WTC11 (cell line): ENCODE results near the gene RTEL1. TPM values are rescaled to one million over a fixed set of nuclear protein-coding genes. Genes with fewer than 3 reads are reported as not detected.

Source experiments
- ATAC-seq: fragments of 200-7000 bp; cut with Tn5 transposase; 2 replicates; pipeline ENCODE4 v1.10.0; 2021; ENCODE audit warnings: mild to moderate bottlenecking, moderate library complexity
- CTCF ChIA-PET: fragments of 300-600 bp; sonication (Branson Sonifier 250); formaldehyde crosslinking; loops from one replicate; lab custom pipeline; 2021; ENCODE audit warnings: antibody characterized with exemption; lab: Charles Lee
- POLR2A ChIA-PET: fragments of 350-600 bp; sonication (Branson Sonifier 250); formaldehyde crosslinking; loops from one replicate; lab custom pipeline; 2021; ENCODE audit warnings: antibody characterized with exemption; lab: Charles Lee
- DNase-seq: peaks from one replicate; pipeline ENCODE4 v3.0.0; 2021; ENCODE audit warnings: low spot score
- H3K27ac Mint-ChIP-seq: 2 replicates; pipeline ENCODE4 v1.8.0; 2021; ENCODE audit warnings: mixed read lengths
- H3K27me3 Mint-ChIP-seq: 2 replicates; pipeline ENCODE4 v1.8.0; 2021; ENCODE audit warnings: low read depth, mild to moderate bottlenecking, moderate library complexity, mixed read lengths
- H3K36me3 Mint-ChIP-seq: 2 replicates; pipeline ENCODE4 v1.8.0; 2021; ENCODE audit warnings: mixed read lengths
- H3K4me1 Mint-ChIP-seq: 2 replicates; pipeline ENCODE4 v1.8.0; 2022; ENCODE audit warnings: mixed read lengths
- H3K4me3 Mint-ChIP-seq: 2 replicates; pipeline ENCODE4 v1.8.0; 2021; ENCODE audit warnings: mild to moderate bottlenecking, moderate library complexity, mixed read lengths
- H3K9me3 Mint-ChIP-seq: 2 replicates; pipeline ENCODE4 v1.8.0; 2021; ENCODE audit warnings: mixed read lengths
- CREB1 ChIP-seq: sonication (generic); formaldehyde crosslinking; IDR thresholded peaks from 2 replicates; pipeline ENCODE4 v1.8.0; 2023; ENCODE audit warnings: mild to moderate bottlenecking, missing genetic modification reagents
- ETV6 ChIP-seq: sonication (generic); formaldehyde crosslinking; IDR thresholded peaks from 2 replicates; pipeline ENCODE4 v1.8.1; 2022; ENCODE audit warnings: mild to moderate bottlenecking, missing genetic modification reagents
- FOXP1 ChIP-seq: sonication (generic); formaldehyde crosslinking; IDR thresholded peaks from 2 replicates; pipeline ENCODE4 v1.8.0; 2022; ENCODE audit warnings: missing genetic modification reagents, mild to moderate bottlenecking, moderate library complexity, borderline replicate concordance
- KAT7 ChIP-seq: sonication (generic); formaldehyde crosslinking; IDR thresholded peaks from 2 replicates; pipeline ENCODE4 v1.8.1; 2023; ENCODE audit warnings: missing genetic modification reagents, mild to moderate bottlenecking, borderline replicate concordance
- NR1H2 ChIP-seq: sonication (generic); formaldehyde crosslinking; IDR thresholded peaks from 2 replicates; pipeline ENCODE4 v1.9.0; 2021; ENCODE audit warnings: mild to moderate bottlenecking, moderate library complexity, missing genetic modification reagents
- PRDM15 ChIP-seq: sonication (generic); formaldehyde crosslinking; IDR thresholded peaks from 2 replicates; pipeline ENCODE4 v1.8.0; 2022; ENCODE audit warnings: missing genetic modification reagents
- PREB ChIP-seq: sonication (generic); formaldehyde crosslinking; IDR thresholded peaks from 2 replicates; pipeline ENCODE4 v1.8.1; 2022; ENCODE audit warnings: mild to moderate bottlenecking, missing genetic modification reagents, moderate library complexity, borderline replicate concordance
- PRRX2 ChIP-seq: fragments of 250-450 bp; sonication (Bioruptor Pico); IDR thresholded peaks from 2 replicates; pipeline ENCODE4 v1.8.0; 2021; ENCODE audit warnings: mild to moderate bottlenecking
- RELA ChIP-seq: sonication (generic); formaldehyde crosslinking; IDR thresholded peaks from 2 replicates; pipeline ENCODE4 v1.8.1; 2022; ENCODE audit warnings: missing genetic modification reagents, mild to moderate bottlenecking, borderline replicate concordance
- USF1 ChIP-seq: sonication (generic); formaldehyde crosslinking; IDR thresholded peaks from 2 replicates; pipeline ENCODE4 v1.8.0; 2022; ENCODE audit warnings: mild to moderate bottlenecking, missing genetic modification reagents
- ZNF416 ChIP-seq: fragments of 250-450 bp; sonication (Bioruptor Pico); IDR thresholded peaks from 2 replicates; pipeline ENCODE4 v1.9.0; 2021; ENCODE audit warnings: mild to moderate bottlenecking, inconsistent platforms
- ZNF671 ChIP-seq: fragments of 250-450 bp; sonication (Bioruptor Pico); IDR thresholded peaks from 2 replicates; pipeline ENCODE4 v1.8.0; 2021; ENCODE audit warnings: mild to moderate bottlenecking
- total RNA-seq: library from RNA; stranded (reverse); gene quantifications from 3 replicates; pipeline ENCODE4 v1.2.3, GENCODE V29; 2021
- TF ChIP-seq, protein P1 (sequence below): fragments of 250-450 bp; sonication (Bioruptor Pico); IDR thresholded peaks from 2 replicates; pipeline ENCODE4 v1.9.0; 2021; ENCODE audit warnings: mild to moderate bottlenecking, borderline replicate concordance
- TF ChIP-seq, protein P2 (sequence below): sonication (generic); formaldehyde crosslinking; IDR thresholded peaks from 2 replicates; pipeline ENCODE4 v1.8.1; 2022; ENCODE audit warnings: mild to moderate bottlenecking, moderate library complexity, missing genetic modification reagents
- TF ChIP-seq, protein P3 (sequence below): sonication (generic); formaldehyde crosslinking; IDR thresholded peaks from 2 replicates; pipeline ENCODE4 v1.8.0; 2023; ENCODE audit warnings: missing genetic modification reagents, mild to moderate bottlenecking, borderline replicate concordance
- TF ChIP-seq, protein P4 (sequence below): fragments of 250-450 bp; sonication (Bioruptor Pico); IDR thresholded peaks from 2 replicates; pipeline ENCODE4 v1.9.0; 2021; ENCODE audit warnings: mild to moderate bottlenecking
- TF ChIP-seq, protein P5 (sequence below): sonication (generic); formaldehyde crosslinking; IDR thresholded peaks from 2 replicates; pipeline ENCODE4 v1.8.1; 2023; ENCODE audit warnings: mild to moderate bottlenecking, moderate library complexity, missing genetic modification reagents

RTEL1 gene
- total RNA-seq, 1 experiment from 2014 or later, result 44.9 TPM

DNA sequence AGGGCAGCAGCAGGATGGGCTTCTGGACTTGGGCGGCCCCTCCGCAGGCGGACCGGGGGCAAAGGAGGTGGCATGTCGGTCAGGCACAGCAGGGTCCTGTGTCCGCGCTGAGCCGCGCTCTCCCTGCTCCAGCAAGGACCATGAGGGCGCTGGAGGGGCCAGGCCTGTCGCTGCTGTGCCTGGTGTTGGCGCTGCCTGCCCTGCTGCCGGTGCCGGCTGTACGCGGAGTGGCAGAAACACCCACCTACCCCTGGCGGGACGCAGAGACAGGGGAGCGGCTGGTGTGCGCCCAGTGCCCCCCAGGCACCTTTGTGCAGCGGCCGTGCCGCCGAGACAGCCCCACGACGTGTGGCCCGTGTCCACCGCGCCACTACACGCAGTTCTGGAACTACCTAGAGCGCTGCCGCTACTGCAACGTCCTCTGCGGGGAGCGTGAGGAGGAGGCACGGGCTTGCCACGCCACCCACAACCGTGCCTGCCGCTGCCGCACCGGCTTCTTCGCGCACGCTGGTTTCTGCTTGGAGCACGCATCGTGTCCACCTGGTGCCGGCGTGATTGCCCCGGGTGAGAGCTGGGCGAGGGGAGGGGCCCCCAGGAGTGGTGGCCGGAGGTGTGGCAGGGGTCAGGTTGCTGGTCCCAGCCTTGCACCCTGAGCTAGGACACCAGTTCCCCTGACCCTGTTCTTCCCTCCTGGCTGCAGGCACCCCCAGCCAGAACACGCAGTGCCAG, 38.7 kb downstream of the RTEL1 start, which contains the start of gene TNFRSF6B:
Gene TNFRSF6B, plus strand, starts transcription at position 25 of the 729 bp plus-strand sequence. Its CDS starts 116 bp downstream, at position 141.
- Mint-ChIP-seq H3K27me3 (peaks cover 3% of the 10 kb centered on the region; the same call in 1 of the 2 replicates), H3K27ac (peak within 1 kb of the TSS; percentile 45; the same call in 1 of the 2 replicates), H3K4me1 (peaks cover 7% of the 10 kb centered on the region), H3K4me3 (peak within 1 kb of the TSS; percentile 53), H3K36me3 (peaks cover 14% of the 10 kb centered on the region), H3K9me3 (no peaks in the 10 kb centered on the region)
- CTCF ChIA-PET, result interaction anchor here (0.9 to 3.4 kb wide), 7 partner anchors 10 to 159 kb away, joined by 3 to 19 read pairs (median 4); partner anchors contain the start of genes ARFRP1, GMEB2, PTK6 and RTEL1
- POLR2A ChIA-PET, result interaction anchor here (0.5 to 1.6 kb wide), 4 partner anchors 9 to 55 kb away, joined by 3 to 4 read pairs (median 3); partner anchors contain the start of genes ARFRP1, RTEL1 and ZGPAT
- ATAC-seq, result peak; percentile 0; the same call in 1 of the 2 replicates
- DNase-seq, result no peak
- TF ChIP-seq, protein P1, sequence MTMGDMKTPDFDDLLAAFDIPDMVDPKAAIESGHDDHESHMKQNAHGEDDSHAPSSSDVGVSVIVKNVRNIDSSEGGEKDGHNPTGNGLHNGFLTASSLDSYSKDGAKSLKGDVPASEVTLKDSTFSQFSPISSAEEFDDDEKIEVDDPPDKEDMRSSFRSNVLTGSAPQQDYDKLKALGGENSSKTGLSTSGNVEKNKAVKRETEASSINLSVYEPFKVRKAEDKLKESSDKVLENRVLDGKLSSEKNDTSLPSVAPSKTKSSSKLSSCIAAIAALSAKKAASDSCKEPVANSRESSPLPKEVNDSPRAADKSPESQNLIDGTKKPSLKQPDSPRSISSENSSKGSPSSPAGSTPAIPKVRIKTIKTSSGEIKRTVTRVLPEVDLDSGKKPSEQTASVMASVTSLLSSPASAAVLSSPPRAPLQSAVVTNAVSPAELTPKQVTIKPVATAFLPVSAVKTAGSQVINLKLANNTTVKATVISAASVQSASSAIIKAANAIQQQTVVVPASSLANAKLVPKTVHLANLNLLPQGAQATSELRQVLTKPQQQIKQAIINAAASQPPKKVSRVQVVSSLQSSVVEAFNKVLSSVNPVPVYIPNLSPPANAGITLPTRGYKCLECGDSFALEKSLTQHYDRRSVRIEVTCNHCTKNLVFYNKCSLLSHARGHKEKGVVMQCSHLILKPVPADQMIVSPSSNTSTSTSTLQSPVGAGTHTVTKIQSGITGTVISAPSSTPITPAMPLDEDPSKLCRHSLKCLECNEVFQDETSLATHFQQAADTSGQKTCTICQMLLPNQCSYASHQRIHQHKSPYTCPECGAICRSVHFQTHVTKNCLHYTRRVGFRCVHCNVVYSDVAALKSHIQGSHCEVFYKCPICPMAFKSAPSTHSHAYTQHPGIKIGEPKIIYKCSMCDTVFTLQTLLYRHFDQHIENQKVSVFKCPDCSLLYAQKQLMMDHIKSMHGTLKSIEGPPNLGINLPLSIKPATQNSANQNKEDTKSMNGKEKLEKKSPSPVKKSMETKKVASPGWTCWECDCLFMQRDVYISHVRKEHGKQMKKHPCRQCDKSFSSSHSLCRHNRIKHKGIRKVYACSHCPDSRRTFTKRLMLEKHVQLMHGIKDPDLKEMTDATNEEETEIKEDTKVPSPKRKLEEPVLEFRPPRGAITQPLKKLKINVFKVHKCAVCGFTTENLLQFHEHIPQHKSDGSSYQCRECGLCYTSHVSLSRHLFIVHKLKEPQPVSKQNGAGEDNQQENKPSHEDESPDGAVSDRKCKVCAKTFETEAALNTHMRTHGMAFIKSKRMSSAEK, result no peak
- no peak for TF ChIP-seq PRDM15 (CRISPR knock-in tag)
- no peak for TF ChIP-seq PREB (CRISPR knock-in tag)
- TF ChIP-seq CREB1 (CRISPR knock-in tag), result peak; percentile 13; the same call in 1 of the 2 replicates
- no peak; the same call in 1 of the 2 replicates for TF ChIP-seq PRRX2 (CRISPR knock-in tag)
- TF ChIP-seq, protein P2, sequence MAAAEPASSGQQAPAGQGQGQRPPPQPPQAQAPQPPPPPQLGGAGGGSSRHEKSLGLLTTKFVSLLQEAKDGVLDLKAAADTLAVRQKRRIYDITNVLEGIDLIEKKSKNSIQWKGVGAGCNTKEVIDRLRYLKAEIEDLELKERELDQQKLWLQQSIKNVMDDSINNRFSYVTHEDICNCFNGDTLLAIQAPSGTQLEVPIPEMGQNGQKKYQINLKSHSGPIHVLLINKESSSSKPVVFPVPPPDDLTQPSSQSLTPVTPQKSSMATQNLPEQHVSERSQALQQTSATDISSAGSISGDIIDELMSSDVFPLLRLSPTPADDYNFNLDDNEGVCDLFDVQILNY (CRISPR knock-in tag), result peak; percentile 35; the same call in 1 of the 2 replicates
- peak; percentile 26; the same call in 1 of the 2 replicates for TF ChIP-seq FOXP1
- TF ChIP-seq ZNF416 (CRISPR knock-in tag), result peak; percentile 87
- TF ChIP-seq, protein P3, sequence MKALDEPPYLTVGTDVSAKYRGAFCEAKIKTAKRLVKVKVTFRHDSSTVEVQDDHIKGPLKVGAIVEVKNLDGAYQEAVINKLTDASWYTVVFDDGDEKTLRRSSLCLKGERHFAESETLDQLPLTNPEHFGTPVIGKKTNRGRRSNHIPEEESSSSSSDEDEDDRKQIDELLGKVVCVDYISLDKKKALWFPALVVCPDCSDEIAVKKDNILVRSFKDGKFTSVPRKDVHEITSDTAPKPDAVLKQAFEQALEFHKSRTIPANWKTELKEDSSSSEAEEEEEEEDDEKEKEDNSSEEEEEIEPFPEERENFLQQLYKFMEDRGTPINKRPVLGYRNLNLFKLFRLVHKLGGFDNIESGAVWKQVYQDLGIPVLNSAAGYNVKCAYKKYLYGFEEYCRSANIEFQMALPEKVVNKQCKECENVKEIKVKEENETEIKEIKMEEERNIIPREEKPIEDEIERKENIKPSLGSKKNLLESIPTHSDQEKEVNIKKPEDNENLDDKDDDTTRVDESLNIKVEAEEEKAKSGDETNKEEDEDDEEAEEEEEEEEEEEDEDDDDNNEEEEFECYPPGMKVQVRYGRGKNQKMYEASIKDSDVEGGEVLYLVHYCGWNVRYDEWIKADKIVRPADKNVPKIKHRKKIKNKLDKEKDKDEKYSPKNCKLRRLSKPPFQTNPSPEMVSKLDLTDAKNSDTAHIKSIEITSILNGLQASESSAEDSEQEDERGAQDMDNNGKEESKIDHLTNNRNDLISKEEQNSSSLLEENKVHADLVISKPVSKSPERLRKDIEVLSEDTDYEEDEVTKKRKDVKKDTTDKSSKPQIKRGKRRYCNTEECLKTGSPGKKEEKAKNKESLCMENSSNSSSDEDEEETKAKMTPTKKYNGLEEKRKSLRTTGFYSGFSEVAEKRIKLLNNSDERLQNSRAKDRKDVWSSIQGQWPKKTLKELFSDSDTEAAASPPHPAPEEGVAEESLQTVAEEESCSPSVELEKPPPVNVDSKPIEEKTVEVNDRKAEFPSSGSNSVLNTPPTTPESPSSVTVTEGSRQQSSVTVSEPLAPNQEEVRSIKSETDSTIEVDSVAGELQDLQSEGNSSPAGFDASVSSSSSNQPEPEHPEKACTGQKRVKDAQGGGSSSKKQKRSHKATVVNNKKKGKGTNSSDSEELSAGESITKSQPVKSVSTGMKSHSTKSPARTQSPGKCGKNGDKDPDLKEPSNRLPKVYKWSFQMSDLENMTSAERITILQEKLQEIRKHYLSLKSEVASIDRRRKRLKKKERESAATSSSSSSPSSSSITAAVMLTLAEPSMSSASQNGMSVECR, result peak; percentile 79; the same call in 1 of the 2 replicates
- TF ChIP-seq, protein P4, sequence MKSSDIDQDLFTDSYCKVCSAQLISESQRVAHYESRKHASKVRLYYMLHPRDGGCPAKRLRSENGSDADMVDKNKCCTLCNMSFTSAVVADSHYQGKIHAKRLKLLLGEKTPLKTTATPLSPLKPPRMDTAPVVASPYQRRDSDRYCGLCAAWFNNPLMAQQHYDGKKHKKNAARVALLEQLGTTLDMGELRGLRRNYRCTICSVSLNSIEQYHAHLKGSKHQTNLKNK (CRISPR knock-in tag), result no peak
- peak; percentile 63 for TF ChIP-seq ETV6
- 0 out of 2 replicates have a peak, but pooled peaks have one; percentile 26 for TF ChIP-seq KAT7
- TF ChIP-seq ZNF671 (CRISPR knock-in tag), result 0 out of 2 replicates have a peak, but pooled peaks have one; percentile 34
- TF ChIP-seq, protein P5, sequence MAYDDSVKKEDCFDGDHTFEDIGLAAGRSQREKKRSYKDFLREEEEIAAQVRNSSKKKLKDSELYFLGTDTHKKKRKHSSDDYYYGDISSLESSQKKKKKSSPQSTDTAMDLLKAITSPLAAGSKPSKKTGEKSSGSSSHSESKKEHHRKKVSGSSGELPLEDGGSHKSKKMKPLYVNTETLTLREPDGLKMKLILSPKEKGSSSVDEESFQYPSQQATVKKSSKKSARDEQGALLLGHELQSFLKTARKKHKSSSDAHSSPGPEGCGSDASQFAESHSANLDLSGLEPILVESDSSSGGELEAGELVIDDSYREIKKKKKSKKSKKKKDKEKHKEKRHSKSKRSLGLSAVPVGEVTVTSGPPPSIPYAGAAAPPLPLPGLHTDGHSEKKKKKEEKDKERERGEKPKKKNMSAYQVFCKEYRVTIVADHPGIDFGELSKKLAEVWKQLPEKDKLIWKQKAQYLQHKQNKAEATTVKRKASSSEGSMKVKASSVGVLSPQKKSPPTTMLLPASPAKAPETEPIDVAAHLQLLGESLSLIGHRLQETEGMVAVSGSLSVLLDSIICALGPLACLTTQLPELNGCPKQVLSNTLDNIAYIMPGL, result 0 out of 2 replicates have a peak, but pooled peaks have one; percentile 8
- TF ChIP-seq RELA, result no peak
- no peak for TF ChIP-seq USF1
- TF ChIP-seq NR1H2 (CRISPR knock-in tag), result 0 out of 2 replicates have a peak, but pooled peaks have one; percentile 50
